NB4 (cell line): Measurements from ENCODE around the gene MAFB.

Experiments used
- CTCF ChIP-seq: IDR thresholded peaks from one replicate; pipeline ENCODE4 v1.5.1; 2012; ENCODE audit warnings: low read depth, low read length
- MYC ChIP-seq: IDR thresholded peaks from 2 replicates; pipeline ENCODE4 v1.6.1; 2011; ENCODE audit warnings: low read depth, low read length
- POLR2A ChIP-seq: IDR thresholded peaks from 2 replicates; pipeline ENCODE4 v1.6.1; 2011; ENCODE audit warnings: mild to moderate bottlenecking; ENCODE audit not compliant: insufficient read length; ENCODE audit errors: extremely low read depth
- TF ChIP-seq, protein P1 (sequence below): IDR thresholded peaks from 2 replicates; pipeline ENCODE4 v1.6.1; 2011; ENCODE audit warnings: low read depth, low read length

DNA sequence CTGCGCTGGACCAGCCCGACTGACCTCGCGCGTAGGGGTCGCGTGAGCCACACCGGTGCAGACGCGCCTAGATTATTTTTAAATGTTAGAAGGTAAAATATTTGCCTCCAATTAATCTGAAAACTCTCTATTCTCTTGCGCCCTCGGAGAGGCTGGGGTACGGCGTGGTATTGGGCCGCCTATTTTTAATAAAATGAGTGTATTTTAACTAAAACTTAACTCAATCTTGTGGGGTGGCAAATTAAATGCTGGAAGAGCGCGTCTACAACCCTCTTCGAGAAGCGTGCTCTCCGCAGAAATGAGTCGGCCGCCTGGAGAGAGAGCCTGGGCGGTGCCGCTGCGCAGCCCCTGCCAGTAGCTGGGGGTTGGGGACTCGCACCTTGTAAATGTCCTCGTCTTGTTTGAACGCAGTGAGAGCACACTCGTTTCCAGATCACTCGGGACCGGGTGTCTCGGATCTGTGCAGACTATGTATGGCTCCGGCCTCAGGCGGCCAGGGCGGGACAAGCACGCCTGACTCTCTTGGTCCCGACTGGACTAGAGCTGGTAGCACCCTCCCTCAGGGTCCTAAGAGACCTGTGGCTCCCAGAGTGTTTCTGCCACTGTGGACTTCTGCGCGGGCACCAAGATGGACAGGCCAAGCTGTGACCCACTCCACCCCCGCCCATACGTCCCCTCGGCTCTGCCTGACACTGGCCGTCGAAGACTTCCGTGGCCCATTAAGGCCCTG lies 2.0 kb upstream of the MAFB start:
- TF ChIP-seq CTCF = no peak
- TF ChIP-seq POLR2A = no peak
- TF ChIP-seq, protein P1, sequence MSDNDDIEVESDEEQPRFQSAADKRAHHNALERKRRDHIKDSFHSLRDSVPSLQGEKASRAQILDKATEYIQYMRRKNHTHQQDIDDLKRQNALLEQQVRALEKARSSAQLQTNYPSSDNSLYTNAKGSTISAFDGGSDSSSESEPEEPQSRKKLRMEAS = no peak
- TF ChIP-seq MYC = no peak
